Choroid plexus epithelial cell (primary cell): ENCODE results near the gene TCF7L1.

Experiments
- DNase-seq: peaks from one replicate; pipeline ENCODE4 v3.0.0-alpha.2; 2010; ENCODE audit warnings: low read depth
- H3K4me3 ChIP-seq: 2 replicates; pipeline ENCODE4 v1.5.1; 2011; ENCODE audit warnings: low read depth, mild to moderate bottlenecking, control low read depth, low read length, moderate library complexity
- CTCF ChIP-seq: conservative IDR thresholded peaks from 2 replicates; pipeline ENCODE4 v1.5.1; 2011; ENCODE audit warnings: low read depth, mild to moderate bottlenecking, control low read depth, inconsistent platforms, low read length, moderate library complexity

The TCF7L1 gene

GRCh38 chr2:85187069-85187468, 53.9 kb downstream of the TCF7L1 start:
- H3K4me3 ChIP-seq: no peak overlapping the region
- DNase-seq: no peak
- no peak for TF ChIP-seq CTCF

GRCh38 chr2:85188852-85189251, 55.7 kb downstream of the TCF7L1 start:
- H3K4me3 ChIP-seq: no peak overlapping the region
- no peak for TF ChIP-seq CTCF
- no peak for DNase-seq

- DNase-seq: no peak
- TF ChIP-seq CTCF: no peak
- no peak overlapping the region for H3K4me3 ChIP-seq
Observed at GRCh38 chr2:85189606-85190270, 56.5 kb downstream of the TCF7L1 start.

- H3K4me3 ChIP-seq: no peak overlapping the region
- TF ChIP-seq CTCF: no peak
- no peak for DNase-seq
Observed at GRCh38 chr2:85191157-85191556, 58.0 kb downstream of the TCF7L1 start.

GRCh38 chr2:85194780-85195480, 61.7 kb downstream of the TCF7L1 start:
- DNase-seq: no peak
- TF ChIP-seq CTCF: no peak
- no peak overlapping the region for H3K4me3 ChIP-seq

- no peak overlapping the region for H3K4me3 ChIP-seq
- DNase-seq: no peak
- TF ChIP-seq CTCF: no peak
Observed at GRCh38 chr2:85195956-85196355, 62.8 kb downstream of the TCF7L1 start.

GRCh38 chr2:85199698-85200097, 66.5 kb downstream of the TCF7L1 start:
- H3K4me3 ChIP-seq: no peak overlapping the region
- no peak for DNase-seq
- TF ChIP-seq CTCF: no peak
